GM12878 (cell line): ENCODE measurements around the gene GREB1. TPM values are rescaled to one million over a fixed set of nuclear protein-coding genes. Genes with fewer than 3 reads are reported as not detected.

Experiments used
- ATF7 ChIP-seq: fragments of 450-650 bp; IDR thresholded peaks from 2 replicates; pipeline ENCODE4 v1.6.1; 2016; ENCODE audit warnings: low read depth, mild to moderate bottlenecking
- CBFB ChIP-seq: IDR thresholded peaks from 2 replicates; pipeline ENCODE4 v1.6.1; 2016; ENCODE audit warnings: antibody characterized with exemption, low read depth
- CBX5 ChIP-seq: sonication (generic); IDR thresholded peaks from 2 replicates; pipeline ENCODE4 v1.6.1; 2016; ENCODE audit warnings: low read depth, moderate library complexity, mild to moderate bottlenecking, inconsistent platforms
- CUX1 ChIP-seq: IDR thresholded peaks from 2 replicates; pipeline ENCODE4 v1.6.1; 2012; ENCODE audit warnings: improper control_type of control experiment, low read depth, low read length; ENCODE audit not compliant: insufficient replicate concordance
- ETV6 ChIP-seq, 2 experiments: fragments of 450-650 bp in 1 of 2; IDR thresholded peaks in 1 of 2; conservative IDR thresholded peaks in 1 of 2; 2 replicates each; pipeline ENCODE4 v1.6.1; 2014; ENCODE audit warnings: antibody characterized with exemption in 1 of 2, borderline replicate concordance in 1 of 2, low read depth in 1 of 2, mild to moderate bottlenecking in 1 of 2, moderate library complexity in 1 of 2
- FOXM1 ChIP-seq: IDR thresholded peaks from 2 replicates; pipeline ENCODE4 v1.6.1; 2012; ENCODE audit warnings: low read depth, mild to moderate bottlenecking, inconsistent platforms, low read length, moderate library complexity
- GATAD2B ChIP-seq: fragments of 450-650 bp; conservative IDR thresholded peaks from 2 replicates; pipeline ENCODE4 v1.6.1; 2017; ENCODE audit warnings: low read depth, mild to moderate bottlenecking, moderate library complexity
- IKZF2 ChIP-seq, 2 experiments: fragments of 450-650 bp; IDR thresholded peaks; 2 replicates each; pipeline ENCODE4 v1.6.1; 2017; ENCODE audit warnings: mild to moderate bottlenecking in 2 of 2, moderate library complexity in 2 of 2
- IRF4 ChIP-seq: IDR thresholded peaks from 2 replicates; pipeline ENCODE4 v1.6.1; 2011; ENCODE audit warnings: low read depth, low read length
- MEF2A ChIP-seq: IDR thresholded peaks from 2 replicates; pipeline ENCODE4 v1.6.1; 2011; ENCODE audit warnings: low read depth, mild to moderate bottlenecking, low read length, moderate library complexity; ENCODE audit not compliant: insufficient read depth
- MLLT1 ChIP-seq: fragments of 450-650 bp; IDR thresholded peaks from 2 replicates; pipeline ENCODE4 v1.6.1; 2016; ENCODE audit warnings: mild to moderate bottlenecking
- MXI1 ChIP-seq: fragments of 150-350 bp; IDR thresholded peaks from 2 replicates; pipeline ENCODE4 v1.6.1; 2011; ENCODE audit warnings: low read depth, mild to moderate bottlenecking, inconsistent platforms, low read length, improper control_type of control experiment
- NFIC ChIP-seq: IDR thresholded peaks from 2 replicates; pipeline ENCODE4 v1.6.1; 2012; ENCODE audit warnings: low read depth, mild to moderate bottlenecking, inconsistent platforms, low read length, moderate library complexity
- NR2F1 ChIP-seq: fragments of 450-650 bp; conservative IDR thresholded peaks from 2 replicates; pipeline ENCODE4 v1.6.1; 2017; ENCODE audit warnings: mild to moderate bottlenecking
- PAX5 ChIP-seq: IDR thresholded peaks from 2 replicates; pipeline ENCODE4 v1.6.1; 2011; ENCODE audit warnings: low read depth, low read length, borderline replicate concordance
- PBX3 ChIP-seq: IDR thresholded peaks from 2 replicates; pipeline ENCODE4 v1.6.1; 2011; ENCODE audit warnings: mild to moderate bottlenecking, low read depth, low read length, moderate library complexity; ENCODE audit not compliant: insufficient replicate concordance
- POU2F2 ChIP-seq: IDR thresholded peaks from 3 replicates; pipeline ENCODE4 v1.6.1; 2011; ENCODE audit warnings: low read depth, mild to moderate bottlenecking, low read length, borderline replicate concordance
- RELB ChIP-seq: fragments of 450-650 bp; IDR thresholded peaks from 2 replicates; pipeline ENCODE4 v1.6.1; 2017; ENCODE audit warnings: low read depth, mild to moderate bottlenecking, moderate library complexity
- RFX5 ChIP-seq: IDR thresholded peaks from 2 replicates; pipeline ENCODE4 v1.6.1; 2011; ENCODE audit warnings: low read depth, low read length, improper control_type of control experiment
- RUNX3 ChIP-seq: IDR thresholded peaks from 2 replicates; pipeline ENCODE4 v1.6.1; 2012; ENCODE audit warnings: low read length, inconsistent platforms
- ZBED1 ChIP-seq: IDR thresholded peaks from 2 replicates; pipeline ENCODE4 v1.6.1; 2016; ENCODE audit warnings: borderline replicate concordance
- polyA plus RNA-seq, 11 experiments: library from polyadenylated mRNA; depleted of rRNA in 4 of 11; unstranded in 6 of 11; stranded (reverse) in 5 of 11; fragments of >200 nt; fragmentation: Nextera tagmentation in 4 of 11; fragmentation: Illumina TruSeq in 1 of 11; extraction: Ambion mirVana in 4 of 11; extraction: Trizol in 1 of 11; gene quantifications; 1 replicate in 1 of 11; 2 replicates in 10 of 11; pipeline versions ENCODE4 v1.2.1 to v1.2.3, GENCODE V29; 2011 to 2016; ENCODE audit warnings: inconsistent platforms in 2 of 11, missing spikeins in 2 of 11, low read depth in 1 of 11
- total RNA-seq, 4 experiments: library from RNA; depleted of rRNA in 3 of 4; stranded (reverse); fragments of >200 nt in 3 of 4; fragmentation: Illumina TruSeq in 1 of 4; extraction: Trizol in 1 of 4; gene quantifications; 2 replicates each; pipeline versions ENCODE4 v1.2.1 to v1.2.3, GENCODE V29; 2013 to 2021

GREB1 gene
- total and polyA plus RNA-seq, 10 of the 15 experiments (the other 5 are each of a cell fraction or from before 2014, with no cell fraction given): 0.09 to 2.1 (median 0.37) TPM; not detected in 1

GRCh38 chr2:11498543-11499034 lies 35.3 kb upstream of the GREB1 start (continued):
- TF ChIP-seq GATAD2B (peak; percentile 81), RELB (peak; percentile 29; the same call in 1 of the 2 replicates), RUNX3 (peak; percentile 85), NR2F1 (peak; percentile 92), PAX5 (peak; percentile 79), CBFB (0 out of 2 replicates have a peak, but pooled peaks have one; percentile 45), MLLT1 (no peak), POU2F2 (peak; percentile 17; the same call in 1 of the 3 replicates), CUX1 (no peak), ZBED1 (peak; percentile 62; the same call in 1 of the 2 replicates), MXI1 (peak; percentile 51; the same call in 1 of the 2 replicates), NFIC (peak; percentile 83), ETV6 (conservative IDR thresholded peaks at IDR 0.05 in 1 of 2, IDR thresholded peaks at IDR 0.05 in 1 of 2; ENCODE audit: borderline replicate concordance in 1 of 2, low read depth in 1 of 2) (peak in 1 of 2 experiments; percentile 54; a peak in 1 of 4 replicates), RFX5 (no peak), FOXM1 (peak; percentile 77), IRF4 (peak; percentile 96), CBX5 (peak; percentile 55; the same call in 1 of the 2 replicates), IKZF2 (IDR thresholded peaks at IDR 0.05) (peak; percentile 44 to 53; a peak in 2 of 4 replicates), ATF7 (peak; percentile 44; the same call in 1 of the 2 replicates), MEF2A (peak; percentile 89), PBX3 (peak; percentile 41)
